Measurements from ENCODE around the gene PBX3.

PBX3 gene

GRCh38 chr9:125746774-125747052 lies 460 bp upstream of the PBX3 start:
- DNase-seq (ENCODE audit: low read depth): no peak
- no peak for TF ChIP-seq CTCF (IDR thresholded peaks at IDR 0.05; ENCODE audit: insufficient read depth, low read depth, low read length, missing control alignments)
- peak overlapping the region; percentile 20; the same call in 1 of the 2 replicates for H3K4me3 ChIP-seq (ENCODE audit: low read depth, low read length)

GRCh38 chr9:125747765-125748445 lies 732 bp downstream of the PBX3 start:
- DNase-seq (ENCODE audit: low read depth): peak; percentile 56
- TF ChIP-seq CTCF (IDR thresholded peaks at IDR 0.05; ENCODE audit: insufficient read depth, low read depth, low read length, missing control alignments): no peak
- peak overlapping the region; percentile 89 for H3K4me3 ChIP-seq (ENCODE audit: low read depth, low read length)

GRCh38 chr9:125748446-125749099 lies 1.4 kb downstream of the PBX3 start:
- TF ChIP-seq CTCF (IDR thresholded peaks at IDR 0.05; ENCODE audit: insufficient read depth, low read depth, low read length, missing control alignments): no peak
- peak overlapping the region; percentile 89 for H3K4me3 ChIP-seq (ENCODE audit: low read depth, low read length)
- no peak for DNase-seq (ENCODE audit: low read depth)

GRCh38 chr9:125749287-125749935 lies 2.2 kb downstream of the PBX3 start:
- peak overlapping the region; percentile 89 for H3K4me3 ChIP-seq (ENCODE audit: low read depth, low read length)
- no peak for TF ChIP-seq CTCF (IDR thresholded peaks at IDR 0.05; ENCODE audit: insufficient read depth, low read depth, low read length, missing control alignments)
- DNase-seq (ENCODE audit: low read depth): no peak

- no peak for DNase-seq (ENCODE audit: low read depth)
- no peak for TF ChIP-seq CTCF (IDR thresholded peaks at IDR 0.05; ENCODE audit: insufficient read depth, low read depth, low read length, missing control alignments)
- H3K4me3 ChIP-seq (ENCODE audit: low read depth, low read length): peak overlapping the region; percentile 89
Measured at GRCh38 chr9:125749951-125750626, 2.9 kb downstream of the PBX3 start.

GRCh38 chr9:125750627-125751011 lies 3.4 kb downstream of the PBX3 start:
- TF ChIP-seq CTCF (IDR thresholded peaks at IDR 0.05; ENCODE audit: insufficient read depth, low read depth, low read length, missing control alignments): no peak
- peak overlapping the region; percentile 89 for H3K4me3 ChIP-seq (ENCODE audit: low read depth, low read length)
- DNase-seq (ENCODE audit: low read depth): no peak
